ENCODE data around the gene GAPDHS. TPM values are rescaled to one million over a fixed set of nuclear protein-coding genes. Genes with fewer than 3 reads are reported as not detected.

Gene GAPDHS
- total RNA-seq, 1 experiment from 2014 or later = not detected

DNA sequence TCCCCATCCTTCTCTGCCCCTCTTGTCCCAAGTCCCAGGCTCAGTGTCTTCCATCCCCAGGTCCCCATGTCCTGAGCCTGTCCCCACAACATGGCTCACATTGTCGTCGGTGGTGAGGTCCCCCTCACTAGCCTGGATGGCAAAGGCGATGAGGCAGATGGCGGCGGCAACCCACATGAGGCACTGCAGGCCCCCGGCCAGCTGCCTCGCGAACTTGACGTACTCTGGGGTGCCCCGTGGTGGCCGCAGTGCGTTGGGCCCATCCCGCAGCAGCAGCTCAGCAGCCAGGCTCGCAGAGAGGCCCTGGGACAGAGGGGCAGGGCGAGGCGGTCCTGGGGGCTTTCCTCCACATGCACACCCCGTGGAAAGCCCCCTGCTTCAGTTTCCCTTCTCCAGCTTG, 29.1 kb downstream of the GAPDHS start:
- Histone ChIP-seq H3K36me3 (ENCODE audit: insufficient read depth, low read length, poor library complexity, severe bottlenecking) (no peaks in the 10 kb centered on the region), H3K4me1 (ENCODE audit: insufficient read depth, low read length, poor library complexity, severe bottlenecking) (no peaks in the 10 kb centered on the region), H3K27me3 (replicated peaks; ENCODE audit: insufficient read depth, low read depth, low read length, poor library complexity) (peaks cover 22% of the 10 kb centered on the region), H3K9me3 (ENCODE audit: low read depth, low read length, poor library complexity, severe bottlenecking) (no peaks in the 10 kb centered on the region), H3K27ac (ENCODE audit: low read depth, low read length, poor library complexity, severe bottlenecking) (no peak overlapping the region), H3K4me3 (ENCODE audit: low read depth, low read length, poor library complexity, severe bottlenecking) (no peak overlapping the region)
- ChIA-PET POLR2A (ENCODE audit: low non-redundant PET) (no interaction called here), CTCF (no interaction called here)
- no TSS peak for BruUV-seq (replicated peaks)
- TF ChIP-seq CTCF (conservative IDR thresholded peaks at IDR 0.05; ENCODE audit: low read depth, low read length) (no peak), EZH2 (IDR thresholded peaks at IDR 0.05; ENCODE audit: borderline replicate concordance, low read depth, low read length, poor library complexity, severe bottlenecking) (no peak)
- DNase-seq (ENCODE audit: low spot score) = no peak
- intact Hi-C loops (cut with micrococcal nuclease; ENCODE audit: unreplicated experiment) = no loop called here

DNA sequence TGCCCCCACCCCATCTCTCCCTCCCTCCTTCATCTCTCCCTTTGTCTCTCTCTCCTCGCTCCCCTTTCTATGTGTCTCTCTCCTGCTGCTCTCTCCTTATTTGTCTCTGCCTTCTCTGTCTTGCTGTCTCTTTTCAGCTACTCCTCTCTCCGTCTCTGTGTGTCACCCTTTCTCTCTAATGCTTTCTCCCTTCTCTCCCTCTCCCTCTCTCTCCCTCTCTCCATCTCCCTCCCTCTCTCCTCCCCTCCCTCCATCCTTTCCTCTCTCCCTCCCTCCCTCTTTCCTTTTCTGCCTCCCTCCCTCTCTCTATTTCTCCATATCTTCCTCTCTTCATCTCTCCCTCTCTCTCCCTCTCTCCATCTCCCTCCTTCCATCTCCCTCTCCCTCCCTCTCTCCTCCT, 29.5 kb downstream of the GAPDHS start:
- H3K36me3 ChIP-seq (ENCODE audit: insufficient read depth, low read length, poor library complexity, severe bottlenecking) = no peaks in the 10 kb centered on the region
- ChIA-PET CTCF (no interaction called here), POLR2A (ENCODE audit: low non-redundant PET) (no interaction called here)
- H3K27ac ChIP-seq (ENCODE audit: low read depth, low read length, poor library complexity, severe bottlenecking) = no peak overlapping the region
- intact Hi-C loops (cut with micrococcal nuclease; ENCODE audit: unreplicated experiment) = no loop called here
- no TSS peak for BruUV-seq (replicated peaks)
- H3K4me1 ChIP-seq (ENCODE audit: insufficient read depth, low read length, poor library complexity, severe bottlenecking) = no peaks in the 10 kb centered on the region
- no peaks in the 10 kb centered on the region for H3K9me3 ChIP-seq (ENCODE audit: low read depth, low read length, poor library complexity, severe bottlenecking)
- DNase-seq (ENCODE audit: low spot score) = no peak
- H3K27me3 ChIP-seq (replicated peaks; ENCODE audit: insufficient read depth, low read depth, low read length, poor library complexity) = peaks cover 22% of the 10 kb centered on the region
- TF ChIP-seq EZH2 (IDR thresholded peaks at IDR 0.05; ENCODE audit: borderline replicate concordance, low read depth, low read length, poor library complexity, severe bottlenecking) = no peak
- no peak for TF ChIP-seq CTCF (conservative IDR thresholded peaks at IDR 0.05; ENCODE audit: low read depth, low read length)
- H3K4me3 ChIP-seq (ENCODE audit: low read depth, low read length, poor library complexity, severe bottlenecking) = no peak overlapping the region

- H3K9me3 ChIP-seq (ENCODE audit: low read depth, low read length, poor library complexity, severe bottlenecking) = no peaks in the 10 kb centered on the region
- CTCF ChIA-PET = no interaction called here
- BruUV-seq (replicated peaks) = no TSS peak
- H3K4me1 ChIP-seq (ENCODE audit: insufficient read depth, low read length, poor library complexity, severe bottlenecking) = no peaks in the 10 kb centered on the region
- no peak for TF ChIP-seq CTCF (conservative IDR thresholded peaks at IDR 0.05; ENCODE audit: low read depth, low read length)
- no peak within 1 kb of the TSS for H3K4me3 ChIP-seq (ENCODE audit: low read depth, low read length, poor library complexity, severe bottlenecking)
- POLR2A ChIA-PET (ENCODE audit: low non-redundant PET) = no interaction called here
- no peak within 1 kb of the TSS for H3K27ac ChIP-seq (ENCODE audit: low read depth, low read length, poor library complexity, severe bottlenecking)
- no peak for DNase-seq (ENCODE audit: low spot score)
- H3K36me3 ChIP-seq (ENCODE audit: insufficient read depth, low read length, poor library complexity, severe bottlenecking) = no peaks in the 10 kb centered on the region
- H3K27me3 ChIP-seq (replicated peaks; ENCODE audit: insufficient read depth, low read depth, low read length, poor library complexity) = peaks cover 25% of the 10 kb centered on the region
- intact Hi-C loops (cut with micrococcal nuclease; ENCODE audit: unreplicated experiment) = no loop called here
Observed at GRCh38 chr19:35563207-35563829, 30.1 kb downstream of the GAPDHS start, which contains the start of gene ATP4A. TSS of gene ATP4A (minus strand) at chr19:35563658. CDS start at chr19:35563629, 29 bp downstream.

Data from A673 (cell line).